Measurements from ENCODE around the gene CST6.

- TF ChIP-seq CTCF (IDR thresholded peaks at IDR 0.05) (no peak), EZH2phosphoT487 (IDR thresholded peaks at IDR 0.05) (no peak), EZH2 (IDR thresholded peaks at IDR 0.05) (no peak)
Observed at GRCh38 chr11:65962141-65962564, 49.7 kb upstream of the CST6 start.

Measured in neural progenitor cell (in vitro differentiated cells).